Ovary (tissue), 9 donors: ENCODE data around the gene LRRC10B. TPM values are rescaled to one million over a fixed set of nuclear protein-coding genes. Genes with fewer than 3 reads are reported as not detected.

Source experiments
- DNase-seq, 5 donors: peaks; one replicate each; pipeline ENCODE4 v3.0.0-alpha.2; 2019 to 2020
- H3K27ac ChIP-seq, 2 donors: fragments of 200-600 bp; one replicate each; pipeline versions ENCODE4 v1.5.1 to v1.8.0; 2019 to 2022
- H3K27me3 ChIP-seq: fragments of 200-600 bp; one replicate; pipeline ENCODE4 v1.8.0; 2022
- H3K36me3 ChIP-seq: fragments of 200-600 bp; sonication (generic); one replicate; pipeline ENCODE4 v1.5.1; 2019
- H3K4me1 ChIP-seq: one replicate; pipeline ENCODE4 v1.8.1; 2013; ENCODE audit warnings: mild to moderate bottlenecking, moderate library complexity; ENCODE audit not compliant: insufficient read depth
- H3K4me3 ChIP-seq: fragments of 200-600 bp; sonication (generic); one replicate; pipeline ENCODE4 v1.5.1; 2017
- H3K9me3 ChIP-seq, 2 donors: fragments of 200-600 bp in 1 of 2; sonication (generic) in 1 of 2; one replicate each; pipeline versions ENCODE4 v1.5.1 to v1.8.1; 2013 to 2019; ENCODE audit warnings: mild to moderate bottlenecking in 1 of 2, moderate library complexity in 1 of 2
- CTCF ChIP-seq, 3 donors: fragments of 450-650 bp in 2 of 3; fragments of 200-600 bp in 1 of 3; IDR thresholded peaks; one replicate each; pipeline versions ENCODE4 v1.5.1 to v1.8.0; 2016 to 2022; ENCODE audit warnings: antibody characterized with exemption in 3 of 3, mild to moderate bottlenecking in 1 of 3
- EP300 ChIP-seq: sonication (generic); formaldehyde crosslinking; IDR thresholded peaks from one replicate; pipeline ENCODE4 v1.6.1; 2017; ENCODE audit warnings: antibody characterized with exemption
- POLR2A ChIP-seq: fragments of 450-650 bp; IDR thresholded peaks from one replicate; pipeline ENCODE4 v1.6.1; 2017; ENCODE audit warnings: antibody characterized with exemption, mild to moderate bottlenecking, moderate library complexity
- WGBS, 3 donors: extraction: QIAGEN DNeasy Blood & Tissue Kit in 1 of 3; methylation state at CpG; one replicate each; pipeline versions ENCODE4 v1.1.5 to v1.1.7; 2013 to 2017; 5-methylcytosine and 5-hydroxymethylcytosine counted together
- intact Hi-C, 4 donors: fragments of 100-400 bp; cut with DNase I; formaldehyde crosslinking; loops; one replicate each; pipeline versions ENCODE4 v1.11.0 to v1.15.1; 2022 to 2023
- polyA plus RNA-seq, 2 donors: library from polyadenylated mRNA; stranded (reverse); fragments of 200-250 nt in 1 of 2; fragments of 350-450 nt in 1 of 2; fragmentation: Illumina TruSeq in 1 of 2; extraction: RNeasy Lipid Tissue Mini Kit (QIAGEN cat#74804) in 1 of 2; gene quantifications; one replicate each; pipeline ENCODE4 v1.2.3, GENCODE V29; 2013 to 2014
- total RNA-seq, 7 donors: library from RNA; depleted of rRNA in 2 of 7; stranded (reverse); fragments of >200 nt in 2 of 7; fragmentation: NEBNext Ultra II Directional in 3 of 7; extraction: Animal tissue kit (Norgen Biotek cat#: 25700) in 3 of 7; gene quantifications; one replicate each; pipeline versions ENCODE4 v1.1.0 to v1.2.4, GENCODE V29; 2016 to 2023
- donor health status: DM: no; HTN: no; CAD: no; lungs with moderate emphysema.
- donor health status: DM: no; HTN: no; CAD: no.
- donor health status: Bipolar disorder and iron deficiency.
- donor health status: DM: yes; HTN: yes; CAD: no.
- donor health status: DM: no; HTN: no; CAD: no.
- donor health status: DM: yes; HTN: yes; CAD: no.

LRRC10B gene
- total and polyA plus RNA-seq, 9 donors, result 0.45 to 23.0 (median 1.4) TPM

GRCh38 chr11:61533039-61533375, 24.5 kb downstream of the LRRC10B start:
- no peak for DNase-seq
- no peak for TF ChIP-seq CTCF (IDR thresholded peaks at IDR 0.05)
- TF ChIP-seq EP300, result no peak
- TF ChIP-seq POLR2A, result no peak
- Histone ChIP-seq H3K9me3 (no peaks in the 10 kb centered on the region), H3K4me3 (no peak overlapping the region), H3K4me1 (peaks cover 6% of the 10 kb centered on the region), H3K36me3 (no peaks in the 10 kb centered on the region), H3K27ac (no peak overlapping the region), H3K27me3 (no peaks in the 10 kb centered on the region)
- intact Hi-C loops, result no loop called here
- WGBS, 3 donors, result 87 to 93% (median 90%) methylated on average over 15 to 16 of the region's 16 CpGs

GRCh38 chr11:61533401-61533800, 24.9 kb downstream of the LRRC10B start:
- H3K27ac ChIP-seq, result no peak overlapping the region
- H3K36me3 ChIP-seq, result no peaks in the 10 kb centered on the region
- no peaks in the 10 kb centered on the region for H3K9me3 ChIP-seq
- intact Hi-C loops, result no loop called here
- no peak for DNase-seq
- H3K4me1 ChIP-seq, result peaks cover 7% of the 10 kb centered on the region
- WGBS, 3 donors, result 82 to 83% (median 82%) methylated on average over 8 of the region's 8 CpGs
- H3K4me3 ChIP-seq, result no peak overlapping the region
- no peaks in the 10 kb centered on the region for H3K27me3 ChIP-seq
- no peak for TF ChIP-seq CTCF (IDR thresholded peaks at IDR 0.05)
- TF ChIP-seq POLR2A, result no peak
- no peak for TF ChIP-seq EP300

- 70 to 75% (median 74%) methylated on average over 36 of the region's 36 CpGs for WGBS, 3 donors
- H3K4me3 ChIP-seq, result no peak overlapping the region
- H3K9me3 ChIP-seq, result no peaks in the 10 kb centered on the region
- H3K27me3 ChIP-seq, result no peaks in the 10 kb centered on the region
- H3K4me1 ChIP-seq, result peaks cover 14% of the 10 kb centered on the region
- no peak overlapping the region for H3K27ac ChIP-seq
- TF ChIP-seq POLR2A, result no peak
- no peak for TF ChIP-seq CTCF (IDR thresholded peaks at IDR 0.05)
- no peak for TF ChIP-seq EP300
- intact Hi-C loops, result no loop called here
- no peaks in the 10 kb centered on the region for H3K36me3 ChIP-seq
- DNase-seq, result no peak
These were observed 25.7 kb downstream of the LRRC10B start for GRCh38 chr11:61534025-61534932.

GRCh38 chr11:61534933-61535839, 26.6 kb downstream of the LRRC10B start:
- no peak for DNase-seq
- peaks cover 16% of the 10 kb centered on the region for H3K4me1 ChIP-seq
- WGBS, 3 donors, result 47 to 54% (median 48%) methylated on average over 32 of the region's 32 CpGs
- no peak overlapping the region for H3K27ac ChIP-seq
- H3K9me3 ChIP-seq, result no peaks in the 10 kb centered on the region
- intact Hi-C loops, result no loop called here
- H3K36me3 ChIP-seq, result no peaks in the 10 kb centered on the region
- TF ChIP-seq CTCF (IDR thresholded peaks at IDR 0.05) (no peak), POLR2A (no peak), EP300 (no peak)
- H3K4me3 ChIP-seq, result no peak overlapping the region
- H3K27me3 ChIP-seq, result no peaks in the 10 kb centered on the region
